Endodermal cell (in vitro differentiated cells): ENCODE measurements around the gene APPL2. TPM values are rescaled to one million over a fixed set of nuclear protein-coding genes. Genes with fewer than 3 reads are reported as not detected.

Experiments used
- DNase-seq: peaks from one replicate; pipeline ENCODE4 v3.0.0-alpha.2; 2017
- H3K27ac ChIP-seq: 2 replicates; pipeline ENCODE4 v1.5.1; 2013; ENCODE audit warnings: mild to moderate bottlenecking, low read depth, low read length, moderate library complexity
- H3K27me3 ChIP-seq: 2 replicates; pipeline ENCODE4 v1.6.1; 2013; ENCODE audit warnings: mild to moderate bottlenecking, low read length, moderate library complexity; ENCODE audit not compliant: insufficient read depth, control insufficient read depth, poor library complexity, severe bottlenecking
- H3K36me3 ChIP-seq: 2 replicates; pipeline ENCODE4 v1.7.0; 2013; ENCODE audit warnings: mild to moderate bottlenecking, low read length, moderate library complexity; ENCODE audit not compliant: control insufficient read depth, insufficient read depth
- H3K4me1 ChIP-seq: one replicate; pipeline ENCODE4 v1.7.0; 2013; ENCODE audit warnings: low read length; ENCODE audit not compliant: control insufficient read depth, insufficient read depth
- H3K4me3 ChIP-seq: 2 replicates; pipeline ENCODE4 v1.5.1; 2013; ENCODE audit warnings: mild to moderate bottlenecking, low read length, moderate library complexity
- H3K9ac ChIP-seq: 2 replicates; pipeline ENCODE4 v1.6.1; 2013; ENCODE audit warnings: mild to moderate bottlenecking, low read length, moderate library complexity; ENCODE audit not compliant: poor library complexity, severe bottlenecking; ENCODE audit errors: extremely low read depth
- H3K9me3 ChIP-seq: 2 replicates; pipeline ENCODE4 v1.6.1; 2013; ENCODE audit warnings: mild to moderate bottlenecking, low read length, moderate library complexity; ENCODE audit not compliant: control insufficient read depth
- H3K27ac Mint-ChIP-seq: 2 replicates; pipeline ENCODE4 v1.8.0; 2020; ENCODE audit warnings: mixed read lengths
- H3K27me3 Mint-ChIP-seq: 2 replicates; pipeline ENCODE4 v1.8.0; 2021; ENCODE audit warnings: mild to moderate bottlenecking, mixed read lengths; ENCODE audit not compliant: insufficient read depth
- H3K36me3 Mint-ChIP-seq: 2 replicates; pipeline ENCODE4 v1.8.0; 2020; ENCODE audit warnings: low read depth, mixed read lengths
- H3K4me1 Mint-ChIP-seq: 2 replicates; pipeline ENCODE4 v1.8.0; 2020; ENCODE audit warnings: mixed read lengths
- H3K4me3 Mint-ChIP-seq: 2 replicates; pipeline ENCODE4 v1.8.0; 2020; ENCODE audit warnings: mild to moderate bottlenecking, moderate library complexity, mixed read lengths
- H3K9me3 Mint-ChIP-seq: 2 replicates; pipeline ENCODE4 v1.8.0; 2020; ENCODE audit warnings: mild to moderate bottlenecking, mixed read lengths
- CTCF ChIP-seq: fragments of 200-600 bp; sonication (generic); conservative IDR thresholded peaks from 2 replicates; pipeline ENCODE4 v1.5.0; 2021; ENCODE audit warnings: antibody characterized with exemption, mild to moderate bottlenecking
- WGBS, 2 experiments: methylation state at CpG; one replicate each; pipeline versions ENCODE4 v1.1.5 to v1.1.7; 2013; ENCODE audit warnings: missing lambda C conversion rate in 2 of 2, mixed read lengths in 1 of 2; ENCODE audit not compliant: insufficient coverage in 1 of 2, insufficient read length in 1 of 2; 5-methylcytosine and 5-hydroxymethylcytosine counted together
- total RNA-seq, 2 donors: library from RNA; stranded (reverse); fragmentation: NEBNext Ultra II Directional in 1 of 2; extraction: Animal tissue kit (Norgen Biotek cat#: 25700) in 1 of 2; gene quantifications; 2 replicates in 1 of 2; 3 replicates in 1 of 2; pipeline ENCODE4 v1.2.1, GENCODE V29; 2021

Gene APPL2
- total RNA-seq, 2 donors from 2014 or later, result 31.8 to 35.2 TPM

DNA sequence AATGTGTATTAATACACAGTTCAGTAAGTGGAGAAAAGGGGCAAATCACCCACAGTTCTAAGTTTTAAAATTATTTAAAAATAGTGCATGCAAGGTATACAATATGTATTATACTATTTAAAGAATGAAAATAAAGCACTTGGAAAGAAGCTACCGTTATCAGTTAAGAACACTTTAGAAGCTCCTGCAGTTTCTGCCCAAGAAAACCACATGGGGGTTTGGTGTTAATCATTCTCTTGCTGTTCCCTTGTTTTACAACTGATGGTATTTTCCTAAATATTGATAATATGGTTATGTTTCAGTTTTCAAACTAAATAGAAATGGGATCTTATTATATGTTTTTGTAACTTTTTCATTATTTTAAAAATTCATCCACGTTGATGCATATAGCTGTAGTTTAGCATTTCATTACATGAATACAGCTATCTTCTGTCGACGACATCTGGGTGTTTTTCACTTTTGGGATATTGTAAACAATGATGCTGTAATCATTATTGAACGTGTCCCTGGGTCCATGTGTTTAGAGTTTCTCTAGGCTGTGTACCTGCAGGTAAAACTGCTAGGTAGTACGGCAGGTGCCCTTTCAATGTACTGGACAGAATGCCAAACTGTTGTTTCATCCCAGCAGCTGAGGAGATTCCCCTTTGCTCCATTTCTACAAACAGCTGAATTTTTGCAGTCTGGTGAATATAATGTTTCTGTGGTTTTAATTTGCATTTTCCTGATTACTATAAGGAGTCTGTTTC is 64.1 kb downstream of the APPL2 start:
- H3K4me1 ChIP-seq, result peaks cover 6% of the 10 kb centered on the region
- no peak overlapping the region for H3K27ac Mint-ChIP-seq
- no peaks in the 10 kb centered on the region for H3K9me3 Mint-ChIP-seq
- no peak for DNase-seq
- peaks cover 4% of the 10 kb centered on the region for H3K4me1 Mint-ChIP-seq
- H3K4me3 Mint-ChIP-seq, result no peak overlapping the region
- peaks cover 35% of the 10 kb centered on the region for H3K36me3 Mint-ChIP-seq
- peaks cover 75% of the 10 kb centered on the region for H3K36me3 ChIP-seq
- H3K9ac ChIP-seq, result no peak overlapping the region
- H3K9me3 ChIP-seq, result no peaks in the 10 kb centered on the region
- WGBS, 2 experiments, result 93 to 100% methylated on average over 1 to 6 of the region's 6 CpGs
- no peak overlapping the region for H3K4me3 ChIP-seq
- H3K27ac ChIP-seq, result no peak overlapping the region
- TF ChIP-seq CTCF, result no peak
- no peaks in the 10 kb centered on the region for H3K27me3 ChIP-seq
- H3K27me3 Mint-ChIP-seq, result no peaks in the 10 kb centered on the region

GRCh38 chr12:105170139-105170538 is 65.8 kb downstream of the APPL2 start:
- H3K4me1 ChIP-seq, result peaks cover 6% of the 10 kb centered on the region
- H3K27me3 Mint-ChIP-seq, result no peaks in the 10 kb centered on the region
- no peak overlapping the region for H3K9ac ChIP-seq
- no peak overlapping the region for H3K4me3 ChIP-seq
- no peaks in the 10 kb centered on the region for H3K9me3 ChIP-seq
- H3K27me3 ChIP-seq, result no peaks in the 10 kb centered on the region
- TF ChIP-seq CTCF, result no peak
- peaks cover 4% of the 10 kb centered on the region for H3K4me1 Mint-ChIP-seq
- no peak overlapping the region for H3K27ac Mint-ChIP-seq
- peaks cover 30% of the 10 kb centered on the region for H3K36me3 Mint-ChIP-seq
- no peak overlapping the region for H3K4me3 Mint-ChIP-seq
- no peak for DNase-seq
- H3K36me3 ChIP-seq, result peaks cover 76% of the 10 kb centered on the region
- H3K27ac ChIP-seq, result no peak overlapping the region
- no peaks in the 10 kb centered on the region for H3K9me3 Mint-ChIP-seq
- 100% methylated on average over 1 of the region's 3 CpGs for WGBS, 2 experiments

DNA sequence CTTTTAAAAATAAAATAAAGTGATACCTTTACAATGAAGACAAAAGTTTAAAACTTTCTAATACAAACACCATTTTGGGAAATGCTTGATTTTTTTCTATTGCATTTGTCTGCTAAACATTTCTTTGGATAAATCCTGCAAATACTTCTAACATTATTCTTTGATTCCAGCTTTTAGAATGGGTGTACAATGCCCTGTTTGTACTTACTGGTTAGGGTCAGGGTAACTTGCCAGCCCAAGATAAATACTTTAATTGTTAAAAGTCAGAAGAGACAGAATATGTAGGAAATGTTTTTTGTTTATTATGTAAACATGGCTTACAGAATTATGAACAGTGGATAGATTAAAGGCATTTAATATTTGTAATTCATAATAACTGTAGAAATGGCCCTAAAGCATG is 68.0 kb downstream of the APPL2 start:
- H3K36me3 ChIP-seq, result peaks cover 81% of the 10 kb centered on the region
- H3K27me3 Mint-ChIP-seq, result no peaks in the 10 kb centered on the region
- peaks cover 4% of the 10 kb centered on the region for H3K4me1 Mint-ChIP-seq
- H3K9me3 Mint-ChIP-seq, result no peaks in the 10 kb centered on the region
- no peak for TF ChIP-seq CTCF
- H3K4me3 Mint-ChIP-seq, result no peak overlapping the region
- H3K4me1 ChIP-seq, result peaks cover 2% of the 10 kb centered on the region
- no peak for DNase-seq
- no peaks in the 10 kb centered on the region for H3K27me3 ChIP-seq
- no peak overlapping the region for H3K9ac ChIP-seq
- H3K36me3 Mint-ChIP-seq, result peaks cover 44% of the 10 kb centered on the region
- no peak overlapping the region for H3K4me3 ChIP-seq
- no peak overlapping the region for H3K27ac ChIP-seq
- no peaks in the 10 kb centered on the region for H3K9me3 ChIP-seq
- no peak overlapping the region for H3K27ac Mint-ChIP-seq
